Fibroblast of villous mesenchyme (primary cell): ENCODE data around the gene ANKFY1. TPM values are rescaled to one million over a fixed set of nuclear protein-coding genes. Genes with fewer than 3 reads are reported as not detected.

Source experiments
- DNase-seq: peaks from one replicate; pipeline ENCODE4 v3.0.0-alpha.2; 2010; ENCODE audit warnings: low read depth
- H3K4me3 ChIP-seq: 2 replicates; pipeline ENCODE4 v1.5.1; 2011; ENCODE audit warnings: low read depth, mild to moderate bottlenecking, low read length
- CTCF ChIP-seq: IDR thresholded peaks from 2 replicates; pipeline ENCODE4 v1.5.1; 2012; ENCODE audit warnings: low read depth, mild to moderate bottlenecking, low read length; ENCODE audit not compliant: insufficient read depth
- total RNA-seq: library from RNA; depleted of rRNA; stranded (reverse); fragments of >200 nt; gene quantifications from 2 replicates; pipeline ENCODE4 v1.2.3, GENCODE V29; 2012

Gene ANKFY1
- total RNA-seq, 1 donor, result 58.7 TPM

- no peak overlapping the region for H3K4me3 ChIP-seq
- TF ChIP-seq CTCF, result peak; percentile 77
- peak; percentile 58 for DNase-seq
Observed at GRCh38 chr17:4304417-4305027, 40.7 kb upstream of the ANKFY1 start.

GRCh38 chr17:4301066-4301465 is 37.3 kb upstream of the ANKFY1 start:
- TF ChIP-seq CTCF, result no peak
- no peak for DNase-seq
- H3K4me3 ChIP-seq, result no peak overlapping the region

- no peak for TF ChIP-seq CTCF
- H3K4me3 ChIP-seq, result no peak overlapping the region
Observed at GRCh38 chr17:4297351-4297750, 33.6 kb upstream of the ANKFY1 start.

GRCh38 chr17:4295686-4296085 is 31.9 kb upstream of the ANKFY1 start:
- TF ChIP-seq CTCF, result no peak
- no peak for DNase-seq
- no peak overlapping the region for H3K4me3 ChIP-seq

More at GRCh38 chr17:4297351-4297750, 33.6 kb upstream of the ANKFY1 start:
- DNase-seq, result no peak

- no peak overlapping the region for H3K4me3 ChIP-seq
- no peak for DNase-seq
- TF ChIP-seq CTCF, result no peak
Observed at GRCh38 chr17:4293572-4293971, 29.8 kb upstream of the ANKFY1 start.

- H3K4me3 ChIP-seq, result no peak overlapping the region
- no peak for DNase-seq
- no peak for TF ChIP-seq CTCF
Observed at GRCh38 chr17:4287710-4288109, 23.9 kb upstream of the ANKFY1 start.

- no peak overlapping the region for H3K4me3 ChIP-seq
- DNase-seq, result peak; percentile 50
- no peak for TF ChIP-seq CTCF
Observed at GRCh38 chr17:4276514-4276913, 12.7 kb upstream of the ANKFY1 start.
